SK-N-MC (cell line): ENCODE measurements around the gene CALM3.
"Not testable (repeated sequence)": the region's sequence is repeated elsewhere in the genome, so short reads cannot be mapped to it uniquely, and the experiment has no call there.

Experiments used
- DNase-seq: peaks from one replicate; pipeline ENCODE4 v3.0.0-alpha.2; 2011; ENCODE audit warnings: low read depth, low spot score
- H3K27ac ChIP-seq: fragments of 200-600 bp; sonication (generic); 2 replicates; pipeline ENCODE4 v1.5.1; 2016; ENCODE audit warnings: mixed run types
- H3K36me3 ChIP-seq: fragments of 200-600 bp; sonication (generic); 2 replicates; pipeline ENCODE4 v1.6.1; 2017; ENCODE audit warnings: antibody characterized with exemption, low read length, mixed read lengths; ENCODE audit not compliant: insufficient read depth
- H3K4me3 ChIP-seq: fragments of 200-600 bp; sonication (generic); 2 replicates; pipeline ENCODE4 v1.5.1; 2016
- H3K9ac ChIP-seq: fragments of 200-600 bp; sonication (generic); 2 replicates; pipeline ENCODE4 v1.8.0; 2017; ENCODE audit warnings: mixed run types, mixed read lengths; ENCODE audit not compliant: insufficient read length
- H3K9me3 ChIP-seq: fragments of 200-600 bp; sonication (generic); 2 replicates; pipeline ENCODE4 v1.6.1; 2017; ENCODE audit warnings: low read depth, mild to moderate bottlenecking, antibody characterized with exemption, low read length, moderate library complexity, mixed read lengths
- EZH2 ChIP-seq: fragments of 200-600 bp; sonication (generic); IDR thresholded peaks from one replicate; pipeline ENCODE4 v1.6.1; 2017; ENCODE audit warnings: antibody characterized with exemption
- FOXP2 ChIP-seq: optimal IDR thresholded peaks from 2 replicates; pipeline ENCODE3; 2011; ENCODE audit warnings: mild to moderate bottlenecking, moderate library complexity; ENCODE audit not compliant: insufficient read depth; ENCODE audit errors: extremely low read length, control extremely low read depth
- POLR2AphosphoS5 ChIP-seq: IDR thresholded peaks from 2 replicates; pipeline ENCODE4 v1.6.1; 2012; ENCODE audit warnings: mild to moderate bottlenecking, low read depth, low read length, borderline replicate concordance

Gene CALM3

DNA sequence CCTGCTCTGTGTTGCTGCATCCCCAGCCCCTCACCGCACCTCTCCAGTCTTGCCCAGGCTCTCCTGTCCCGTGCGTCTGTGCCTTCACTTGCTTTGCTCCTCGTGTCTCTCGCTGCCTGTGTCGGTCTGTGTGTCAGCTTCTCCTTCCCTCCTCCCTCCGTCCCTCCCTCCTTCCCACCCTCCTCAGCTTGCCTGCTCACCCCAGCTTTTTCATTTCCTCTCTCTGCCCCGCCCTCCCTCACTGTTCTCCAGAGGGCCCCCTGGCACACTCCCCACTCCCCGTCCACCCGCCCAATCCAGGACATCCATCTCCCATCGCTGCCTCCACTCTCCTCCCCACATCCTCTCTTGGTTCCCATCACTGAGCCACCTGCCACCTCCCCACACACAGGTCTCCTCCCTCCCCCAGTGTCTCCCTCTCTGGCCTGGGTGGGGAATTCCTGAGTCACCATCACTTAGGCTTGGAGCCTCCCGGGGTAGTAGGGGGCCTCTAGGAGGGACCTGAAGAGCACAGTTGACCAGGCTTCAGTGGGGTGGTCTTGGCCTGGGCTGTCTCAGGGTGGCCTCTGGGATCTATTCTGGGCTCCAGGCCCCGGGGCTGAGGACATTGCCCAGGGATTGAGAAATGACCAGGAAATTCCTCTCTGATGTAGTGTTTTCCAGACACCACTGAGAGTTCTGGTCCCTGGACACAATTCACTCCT, 24.0 kb downstream of the CALM3 start, which contains the start of gene PTGIR:
Gene PTGIR (minus strand): TSS at position 132 of the 704 bp plus-strand sequence. CDS start 864 bp downstream, outside the sequence.
- Histone ChIP-seq H3K9ac (no peak within 1 kb of the TSS), H3K9me3 (no peaks in the 10 kb centered on the region), H3K4me3 (no peak within 1 kb of the TSS), H3K36me3 (no peaks in the 10 kb centered on the region), H3K27ac (no peak within 1 kb of the TSS)
- no peak for DNase-seq
- TF ChIP-seq FOXP2 (no peak), EZH2 (no peak), POLR2AphosphoS5 (no peak)

- TF ChIP-seq FOXP2 = no peak
- TF ChIP-seq EZH2 = no peak
- no peak for TF ChIP-seq POLR2AphosphoS5
- no peaks in the 10 kb centered on the region for H3K36me3 ChIP-seq
- H3K27ac ChIP-seq = no peak overlapping the region
- no peak overlapping the region for H3K4me3 ChIP-seq
- no peaks in the 10 kb centered on the region for H3K9me3 ChIP-seq
- H3K9ac ChIP-seq = no peak overlapping the region
- DNase-seq = no peak
Measured at GRCh38 chr19:46625731-46626130, 24.6 kb downstream of the CALM3 start.

DNA sequence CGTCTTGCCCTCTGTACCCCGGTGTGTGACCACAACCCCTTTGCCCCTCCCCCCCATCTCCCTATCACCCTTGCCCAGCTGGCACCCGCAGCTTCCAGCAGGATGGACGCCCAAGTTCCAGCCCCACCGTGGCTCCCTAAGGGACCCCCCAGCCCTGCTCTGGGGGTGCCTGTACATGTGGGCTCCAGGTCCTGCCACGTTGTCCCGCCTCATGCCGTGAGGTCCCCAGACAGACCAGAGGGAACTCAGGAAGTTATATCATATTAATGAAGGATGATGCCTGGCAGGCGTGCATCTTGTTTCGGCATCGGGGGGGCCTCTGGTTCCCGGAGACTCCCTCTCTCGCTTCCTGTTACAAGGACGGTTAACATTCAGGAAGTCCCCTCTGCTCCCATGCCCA, 25.3 kb downstream of the CALM3 start:
- H3K9me3 ChIP-seq = no peaks in the 10 kb centered on the region
- H3K9ac ChIP-seq = no peak overlapping the region
- H3K36me3 ChIP-seq = no peaks in the 10 kb centered on the region
- TF ChIP-seq FOXP2 (no peak), POLR2AphosphoS5 (no peak), EZH2 (no peak)
- H3K4me3 ChIP-seq = no peak overlapping the region
- no peak overlapping the region for H3K27ac ChIP-seq
- no peak for DNase-seq

DNA sequence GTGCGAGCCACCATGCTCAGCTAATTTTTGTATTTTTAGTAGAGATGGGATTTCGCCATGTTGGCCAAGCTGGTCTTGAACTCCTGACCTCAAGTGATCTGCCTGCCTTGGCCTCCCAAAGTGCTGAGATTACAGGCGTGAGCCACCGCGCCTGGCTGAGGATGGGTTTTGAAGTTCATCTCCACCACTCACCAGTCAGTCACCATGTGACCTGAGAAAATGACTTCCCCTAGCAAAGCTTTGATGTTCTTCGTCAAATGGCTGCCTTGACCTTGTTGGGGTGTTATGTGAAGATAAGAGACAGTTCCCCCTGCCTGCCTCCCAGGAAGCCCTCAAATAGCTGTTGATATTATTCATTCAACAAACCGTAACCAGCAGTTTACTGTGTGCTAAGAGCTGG, 27.8 kb downstream of the CALM3 start:
- H3K27ac ChIP-seq, DNase-seq, H3K4me3 ChIP-seq, H3K9ac ChIP-seq, H3K36me3 ChIP-seq, H3K9me3 ChIP-seq: not testable (repeated sequence)

GRCh38 chr19:46629546-46630025, 28.5 kb downstream of the CALM3 start:
- TF ChIP-seq POLR2AphosphoS5 (no peak), FOXP2 (no peak), EZH2 (no peak)
- Histone ChIP-seq H3K27ac (no peak overlapping the region), H3K36me3 (no peaks in the 10 kb centered on the region), H3K9ac (no peak overlapping the region), H3K9me3 (no peaks in the 10 kb centered on the region), H3K4me3 (no peak overlapping the region)
- no peak for DNase-seq

- Histone ChIP-seq H3K27ac (no peak overlapping the region), H3K36me3 (no peaks in the 10 kb centered on the region), H3K9ac (no peak overlapping the region), H3K9me3 (no peaks in the 10 kb centered on the region), H3K4me3 (no peak overlapping the region)
- no peak for DNase-seq
- TF ChIP-seq POLR2AphosphoS5 = no peak
- TF ChIP-seq FOXP2 = no peak
- no peak for TF ChIP-seq EZH2
Measured at GRCh38 chr19:46630586-46631205, 29.6 kb downstream of the CALM3 start.

DNA sequence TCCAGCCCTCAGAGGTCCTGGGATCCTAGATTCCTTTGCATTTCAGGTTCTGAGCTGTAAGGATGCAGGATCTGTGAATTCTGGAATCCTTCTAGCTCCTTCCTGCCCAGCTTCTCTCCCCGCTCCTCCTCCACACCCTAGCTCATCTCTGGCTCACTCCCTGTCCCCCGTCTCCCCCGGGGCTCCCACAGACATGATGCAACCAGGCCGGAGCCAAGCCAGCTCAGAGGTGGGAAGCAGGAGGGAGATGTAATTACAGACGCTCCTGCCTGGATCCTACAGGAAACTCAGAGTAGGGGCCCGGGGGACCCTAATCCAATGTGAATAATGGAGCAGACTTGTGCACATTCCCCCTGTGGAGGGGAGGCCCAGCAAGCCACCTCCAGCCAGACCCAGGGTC, 30.4 kb downstream of the CALM3 start:
- no peak for DNase-seq

GRCh38 chr19:46633130-46633529, 32.0 kb downstream of the CALM3 start:
- Histone ChIP-seq H3K9ac (no peak overlapping the region), H3K36me3 (no peaks in the 10 kb centered on the region), H3K4me3 (no peak overlapping the region), H3K9me3 (no peaks in the 10 kb centered on the region), H3K27ac (no peak overlapping the region)
- TF ChIP-seq EZH2 = no peak
- no peak for TF ChIP-seq POLR2AphosphoS5
- no peak for TF ChIP-seq FOXP2
- no peak for DNase-seq

More for the DNA sequence above, 30.4 kb downstream of the CALM3 start:
- TF ChIP-seq EZH2 = no peak
- no peak for TF ChIP-seq POLR2AphosphoS5
- no peak for TF ChIP-seq FOXP2
- Histone ChIP-seq H3K27ac (no peak overlapping the region), H3K9ac (no peak overlapping the region), H3K4me3 (no peak overlapping the region), H3K36me3 (no peaks in the 10 kb centered on the region), H3K9me3 (no peaks in the 10 kb centered on the region)
